SK-N-SH treated with all-trans-retinoic acid at 6 μM for 48 hours (cell line): ENCODE results near the gene MESP2.

Experiments used
- CSRNP3 ChIP-seq: fragments of 250-450 bp; sonication (Bioruptor Pico); IDR thresholded peaks from 2 replicates; pipeline ENCODE4 v1.5.1; 2021; ENCODE audit warnings: mild to moderate bottlenecking, moderate library complexity
- OSR1 ChIP-seq: fragments of 250-450 bp; sonication (Bioruptor Pico); IDR thresholded peaks from 2 replicates; pipeline ENCODE4 v1.8.0; 2022; ENCODE audit warnings: moderate library complexity, mild to moderate bottlenecking, inconsistent platforms
- POU6F1 ChIP-seq: fragments of 250-450 bp; sonication (Bioruptor Pico); IDR thresholded peaks from 2 replicates; pipeline ENCODE4 v1.8.0; 2021; ENCODE audit warnings: low read depth, mild to moderate bottlenecking, moderate library complexity, borderline replicate concordance
- PPARA ChIP-seq: fragments of 250-450 bp; sonication (Bioruptor Pico); IDR thresholded peaks from 2 replicates; pipeline ENCODE4 v1.5.0; 2020; ENCODE audit warnings: mild to moderate bottlenecking, borderline replicate concordance
- TOX ChIP-seq: fragments of 250-450 bp; sonication (Bioruptor Pico); IDR thresholded peaks from 2 replicates; pipeline ENCODE4 v1.8.0; 2021; ENCODE audit warnings: mild to moderate bottlenecking, moderate library complexity, borderline replicate concordance
- ZC3H10 ChIP-seq: fragments of 250-450 bp; sonication (Bioruptor Pico); IDR thresholded peaks from 2 replicates; pipeline ENCODE4 v1.5.1; 2021; ENCODE audit warnings: mild to moderate bottlenecking, moderate library complexity
- ZFP3 ChIP-seq: fragments of 250-450 bp; sonication (Bioruptor Pico); IDR thresholded peaks from 2 replicates; pipeline ENCODE4 v1.5.0; 2020; ENCODE audit warnings: mild to moderate bottlenecking, moderate library complexity
- ZFP30 ChIP-seq: fragments of 450-650 bp; formaldehyde crosslinking; IDR thresholded peaks from 2 replicates; pipeline ENCODE4 v1.5.0; 2022; ENCODE audit warnings: mild to moderate bottlenecking, moderate library complexity
- TF ChIP-seq, protein P1 (sequence below): fragments of 250-450 bp; sonication (Bioruptor Pico); IDR thresholded peaks from 2 replicates; pipeline ENCODE4 v1.5.0; 2020; ENCODE audit warnings: mild to moderate bottlenecking, moderate library complexity
- TF ChIP-seq, protein P2 (sequence below): fragments of 250-450 bp; sonication (Bioruptor Pico); IDR thresholded peaks from 2 replicates; pipeline ENCODE4 v1.8.0; 2020; ENCODE audit warnings: mild to moderate bottlenecking, moderate library complexity, borderline replicate concordance

- TF ChIP-seq, protein P1, sequence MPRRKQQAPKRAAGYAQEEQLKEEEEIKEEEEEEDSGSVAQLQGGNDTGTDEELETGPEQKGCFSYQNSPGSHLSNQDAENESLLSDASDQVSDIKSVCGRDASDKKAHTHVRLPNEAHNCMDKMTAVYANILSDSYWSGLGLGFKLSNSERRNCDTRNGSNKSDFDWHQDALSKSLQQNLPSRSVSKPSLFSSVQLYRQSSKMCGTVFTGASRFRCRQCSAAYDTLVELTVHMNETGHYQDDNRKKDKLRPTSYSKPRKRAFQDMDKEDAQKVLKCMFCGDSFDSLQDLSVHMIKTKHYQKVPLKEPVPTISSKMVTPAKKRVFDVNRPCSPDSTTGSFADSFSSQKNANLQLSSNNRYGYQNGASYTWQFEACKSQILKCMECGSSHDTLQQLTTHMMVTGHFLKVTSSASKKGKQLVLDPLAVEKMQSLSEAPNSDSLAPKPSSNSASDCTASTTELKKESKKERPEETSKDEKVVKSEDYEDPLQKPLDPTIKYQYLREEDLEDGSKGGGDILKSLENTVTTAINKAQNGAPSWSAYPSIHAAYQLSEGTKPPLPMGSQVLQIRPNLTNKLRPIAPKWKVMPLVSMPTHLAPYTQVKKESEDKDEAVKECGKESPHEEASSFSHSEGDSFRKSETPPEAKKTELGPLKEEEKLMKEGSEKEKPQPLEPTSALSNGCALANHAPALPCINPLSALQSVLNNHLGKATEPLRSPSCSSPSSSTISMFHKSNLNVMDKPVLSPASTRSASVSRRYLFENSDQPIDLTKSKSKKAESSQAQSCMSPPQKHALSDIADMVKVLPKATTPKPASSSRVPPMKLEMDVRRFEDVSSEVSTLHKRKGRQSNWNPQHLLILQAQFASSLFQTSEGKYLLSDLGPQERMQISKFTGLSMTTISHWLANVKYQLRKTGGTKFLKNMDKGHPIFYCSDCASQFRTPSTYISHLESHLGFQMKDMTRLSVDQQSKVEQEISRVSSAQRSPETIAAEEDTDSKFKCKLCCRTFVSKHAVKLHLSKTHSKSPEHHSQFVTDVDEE (CRISPR knock-in tag): no peak
- TF ChIP-seq, protein P2, sequence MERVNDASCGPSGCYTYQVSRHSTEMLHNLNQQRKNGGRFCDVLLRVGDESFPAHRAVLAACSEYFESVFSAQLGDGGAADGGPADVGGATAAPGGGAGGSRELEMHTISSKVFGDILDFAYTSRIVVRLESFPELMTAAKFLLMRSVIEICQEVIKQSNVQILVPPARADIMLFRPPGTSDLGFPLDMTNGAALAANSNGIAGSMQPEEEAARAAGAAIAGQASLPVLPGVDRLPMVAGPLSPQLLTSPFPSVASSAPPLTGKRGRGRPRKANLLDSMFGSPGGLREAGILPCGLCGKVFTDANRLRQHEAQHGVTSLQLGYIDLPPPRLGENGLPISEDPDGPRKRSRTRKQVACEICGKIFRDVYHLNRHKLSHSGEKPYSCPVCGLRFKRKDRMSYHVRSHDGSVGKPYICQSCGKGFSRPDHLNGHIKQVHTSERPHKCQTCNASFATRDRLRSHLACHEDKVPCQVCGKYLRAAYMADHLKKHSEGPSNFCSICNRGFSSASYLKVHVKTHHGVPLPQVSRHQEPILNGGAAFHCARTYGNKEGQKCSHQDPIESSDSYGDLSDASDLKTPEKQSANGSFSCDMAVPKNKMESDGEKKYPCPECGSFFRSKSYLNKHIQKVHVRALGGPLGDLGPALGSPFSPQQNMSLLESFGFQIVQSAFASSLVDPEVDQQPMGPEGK (CRISPR knock-in tag): no peak
- TF ChIP-seq POU6F1 (CRISPR knock-in tag) (no peak), TOX (CRISPR knock-in tag) (no peak), CSRNP3 (no peak), ZC3H10 (no peak), ZFP30 (CRISPR knock-in tag) (no peak), OSR1 (CRISPR knock-in tag) (no peak), PPARA (no peak), ZFP3 (CRISPR knock-in tag) (no peak)
These were observed 30.7 kb downstream of the MESP2 start for GRCh38 chr15:89806559-89807550.
